AG09319 (cell line): Measurements from ENCODE around the gene ZNF556.
"Not testable (repeated sequence)": the region's sequence is repeated elsewhere in the genome, so short reads cannot be mapped to it uniquely, and the experiment has no call there.

Experiments used
- DNase-seq: peaks from one replicate; pipeline ENCODE4 v3.0.0-alpha.2; 2010; ENCODE audit warnings: low read depth; ENCODE audit errors: extremely low read depth
- TF ChIP-seq, protein P1 (sequence below): IDR thresholded peaks from 2 replicates; pipeline ENCODE4 v1.5.1; 2011; ENCODE audit warnings: low read depth, mild to moderate bottlenecking, inconsistent platforms, low read length, moderate library complexity

ZNF556 gene

GRCh38 chr19:2877398-2878331, 10.5 kb downstream of the ZNF556 start:
- TF ChIP-seq, protein P1, sequence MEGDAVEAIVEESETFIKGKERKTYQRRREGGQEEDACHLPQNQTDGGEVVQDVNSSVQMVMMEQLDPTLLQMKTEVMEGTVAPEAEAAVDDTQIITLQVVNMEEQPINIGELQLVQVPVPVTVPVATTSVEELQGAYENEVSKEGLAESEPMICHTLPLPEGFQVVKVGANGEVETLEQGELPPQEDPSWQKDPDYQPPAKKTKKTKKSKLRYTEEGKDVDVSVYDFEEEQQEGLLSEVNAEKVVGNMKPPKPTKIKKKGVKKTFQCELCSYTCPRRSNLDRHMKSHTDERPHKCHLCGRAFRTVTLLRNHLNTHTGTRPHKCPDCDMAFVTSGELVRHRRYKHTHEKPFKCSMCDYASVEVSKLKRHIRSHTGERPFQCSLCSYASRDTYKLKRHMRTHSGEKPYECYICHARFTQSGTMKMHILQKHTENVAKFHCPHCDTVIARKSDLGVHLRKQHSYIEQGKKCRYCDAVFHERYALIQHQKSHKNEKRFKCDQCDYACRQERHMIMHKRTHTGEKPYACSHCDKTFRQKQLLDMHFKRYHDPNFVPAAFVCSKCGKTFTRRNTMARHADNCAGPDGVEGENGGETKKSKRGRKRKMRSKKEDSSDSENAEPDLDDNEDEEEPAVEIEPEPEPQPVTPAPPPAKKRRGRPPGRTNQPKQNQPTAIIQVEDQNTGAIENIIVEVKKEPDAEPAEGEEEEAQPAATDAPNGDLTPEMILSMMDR: no peak
- DNase-seq: no peak

DNA sequence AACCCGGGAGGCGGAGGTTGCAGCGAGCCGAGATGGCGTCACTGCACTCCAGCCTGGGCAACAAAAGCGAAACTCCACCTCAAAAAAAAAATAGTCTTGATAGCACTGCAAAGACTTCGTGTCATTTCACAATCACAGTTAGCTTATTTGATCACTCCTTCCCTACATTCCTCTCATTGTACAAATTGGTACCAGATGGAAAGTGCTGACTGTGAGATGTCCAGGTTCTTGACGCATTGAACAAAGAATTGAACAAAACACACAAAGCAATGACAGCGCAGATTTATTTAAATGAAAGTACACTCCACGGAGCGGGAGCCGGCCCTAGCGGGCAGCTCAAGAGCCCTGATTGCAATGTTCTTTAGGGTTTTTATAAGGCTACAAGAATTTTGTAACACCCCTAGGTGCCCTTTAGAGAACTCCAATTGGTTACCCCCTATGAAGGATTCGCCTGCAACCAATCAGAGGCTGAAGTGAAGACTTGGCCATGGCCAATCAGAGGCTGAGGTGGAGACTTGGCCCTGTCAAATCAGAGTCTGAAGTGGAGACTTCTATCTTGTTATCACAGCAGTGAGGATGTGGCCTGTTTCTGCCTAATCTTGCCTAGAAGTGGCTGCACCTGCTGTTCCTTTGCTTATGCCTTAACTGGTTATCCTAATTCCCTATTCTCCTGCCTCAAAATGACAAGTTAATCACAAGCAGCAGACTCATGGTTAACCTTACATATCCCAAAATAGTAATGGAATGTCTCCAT, 16.7 kb downstream of the ZNF556 start:
- TF ChIP-seq, protein P1: no peak
- DNase-seq: no peak

GRCh38 chr19:2885736-2886135, 18.6 kb downstream of the ZNF556 start:
- TF ChIP-seq, protein P1: no peak
- DNase-seq: no peak

GRCh38 chr19:2887391-2887914, 20.3 kb downstream of the ZNF556 start:
- TF ChIP-seq, protein P1: peak; percentile 67
- DNase-seq: peak; percentile 24

DNA sequence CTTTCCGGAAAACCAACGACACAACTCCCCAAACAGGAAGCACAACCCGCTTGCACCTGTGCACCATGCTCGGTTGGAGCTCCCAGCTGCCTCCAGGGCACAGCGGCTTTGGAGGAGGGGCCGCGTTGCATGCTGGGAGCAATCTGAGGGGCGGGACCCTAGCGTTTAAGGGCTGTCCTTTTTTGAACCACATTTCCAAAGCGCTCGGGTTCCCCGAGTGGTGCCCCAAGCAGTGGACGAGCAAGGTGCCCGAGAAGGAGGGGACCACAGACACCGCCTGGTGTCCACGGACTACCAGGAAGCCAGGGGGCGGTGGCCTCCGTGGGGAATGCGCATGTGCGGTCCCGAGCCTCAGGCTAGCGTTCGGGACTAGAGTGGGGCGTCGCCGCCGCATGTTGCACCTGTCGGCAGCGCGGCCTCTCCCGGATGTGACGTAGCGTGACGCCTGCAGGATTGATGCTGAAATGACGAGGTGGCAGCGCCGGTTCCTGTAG, 21.6 kb downstream of the ZNF556 start:
- TF ChIP-seq, protein P1: no peak
- DNase-seq: no peak

DNA sequence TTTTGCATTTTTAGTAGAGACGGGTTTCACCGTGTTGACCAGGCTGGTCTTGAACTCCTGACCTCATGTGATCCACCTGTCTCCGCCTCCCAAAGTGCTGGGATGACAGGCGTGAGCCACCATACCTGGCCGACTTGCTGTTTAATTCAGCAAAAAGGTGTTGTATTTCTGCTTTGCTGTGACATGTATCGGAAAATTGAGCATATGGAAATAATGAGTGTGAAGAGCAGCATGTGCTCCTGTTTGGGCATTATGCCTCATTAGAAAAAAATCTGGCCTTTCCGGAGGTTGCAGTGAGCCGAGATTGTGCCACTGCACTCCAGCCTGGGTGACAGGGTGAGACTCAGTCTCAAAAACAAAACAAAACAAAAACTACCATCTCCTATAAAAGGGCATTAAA, 23.4 kb downstream of the ZNF556 start:
- DNase-seq: not testable (repeated sequence)

DNA sequence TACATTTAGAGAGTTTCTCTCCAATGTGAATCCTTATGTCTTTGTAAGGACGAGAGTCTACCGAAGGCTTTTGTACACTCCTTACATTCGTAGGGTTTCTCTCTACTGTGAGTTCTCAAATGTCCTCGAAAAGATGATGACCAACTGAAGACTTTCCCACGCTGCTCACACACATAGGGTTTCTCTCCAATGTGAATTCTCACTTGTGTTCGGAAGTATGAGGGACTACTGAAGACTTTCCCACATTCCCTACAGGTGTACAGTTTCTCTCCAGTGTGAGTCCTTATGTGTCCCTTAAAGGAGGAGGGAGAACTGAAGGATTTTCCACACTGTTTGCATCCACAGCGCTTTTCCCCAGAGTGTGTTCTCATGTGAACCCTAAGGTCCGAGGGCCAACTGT, 29.6 kb downstream of the ZNF556 start:
- TF ChIP-seq, protein P1: no peak
- no peak for DNase-seq
